Measurements from ENCODE around the gene SEC62.

SEC62 gene

DNA sequence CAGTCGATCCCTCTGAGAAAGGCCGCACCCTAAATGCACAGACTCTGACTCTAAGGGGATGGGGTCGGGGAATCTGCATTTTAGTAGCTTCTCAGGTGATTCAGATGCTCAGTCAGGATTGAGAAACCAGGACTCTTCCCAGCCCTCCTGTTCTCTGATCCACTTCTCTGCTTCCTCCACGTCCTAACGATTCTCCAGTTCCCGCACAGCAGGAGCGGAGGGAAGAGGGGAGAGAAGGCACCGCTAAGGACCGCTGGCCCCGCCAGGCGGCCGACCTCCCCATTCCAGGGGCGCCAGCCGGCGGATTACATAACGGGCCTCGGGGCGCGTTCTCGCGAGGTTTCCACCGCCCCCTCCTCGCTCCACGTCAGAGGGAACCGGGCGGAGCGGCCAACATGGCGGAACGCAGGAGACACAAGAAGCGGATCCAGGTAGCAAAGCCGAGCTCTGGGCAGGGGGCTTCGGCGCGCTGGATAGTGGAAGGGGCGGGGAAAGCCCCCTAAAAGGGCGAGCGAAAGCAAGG, at the start of gene SEC62:
Gene SEC62 (plus strand): TSS at position 380 of the 523 bp plus-strand sequence. CDS start 16 bp downstream, at position 396.
- peak; percentile 65 for DNase-seq

GRCh38 chr3:169923189-169923588, 43.4 kb upstream of the SEC62 start:
- DNase-seq, result peak; percentile 95

DNA sequence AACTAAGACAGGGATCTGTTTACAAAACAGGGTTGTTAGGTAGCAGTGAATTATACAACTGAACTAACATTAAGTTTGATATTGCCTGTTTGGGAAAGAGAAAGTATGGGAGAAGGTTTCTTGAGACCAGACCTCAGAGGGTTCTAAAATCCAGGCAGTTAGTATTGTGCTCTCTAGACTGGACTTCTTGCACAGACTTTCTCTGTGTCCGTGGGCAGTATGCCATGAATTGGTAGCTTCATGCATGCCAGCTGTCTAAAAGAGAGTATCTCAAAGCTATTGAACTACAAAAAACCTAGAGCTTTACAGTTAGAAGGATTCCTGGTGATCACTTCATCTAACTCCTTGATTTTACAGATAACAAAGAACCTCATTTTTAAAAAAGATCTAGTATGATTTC, 42.8 kb upstream of the SEC62 start:
- DNase-seq, result no peak

- no peak for DNase-seq
These were observed 36.6 kb upstream of the SEC62 start for GRCh38 chr3:169929830-169930519.

GRCh38 chr3:169930843-169931242, 35.8 kb upstream of the SEC62 start:
- no peak for DNase-seq

DNA sequence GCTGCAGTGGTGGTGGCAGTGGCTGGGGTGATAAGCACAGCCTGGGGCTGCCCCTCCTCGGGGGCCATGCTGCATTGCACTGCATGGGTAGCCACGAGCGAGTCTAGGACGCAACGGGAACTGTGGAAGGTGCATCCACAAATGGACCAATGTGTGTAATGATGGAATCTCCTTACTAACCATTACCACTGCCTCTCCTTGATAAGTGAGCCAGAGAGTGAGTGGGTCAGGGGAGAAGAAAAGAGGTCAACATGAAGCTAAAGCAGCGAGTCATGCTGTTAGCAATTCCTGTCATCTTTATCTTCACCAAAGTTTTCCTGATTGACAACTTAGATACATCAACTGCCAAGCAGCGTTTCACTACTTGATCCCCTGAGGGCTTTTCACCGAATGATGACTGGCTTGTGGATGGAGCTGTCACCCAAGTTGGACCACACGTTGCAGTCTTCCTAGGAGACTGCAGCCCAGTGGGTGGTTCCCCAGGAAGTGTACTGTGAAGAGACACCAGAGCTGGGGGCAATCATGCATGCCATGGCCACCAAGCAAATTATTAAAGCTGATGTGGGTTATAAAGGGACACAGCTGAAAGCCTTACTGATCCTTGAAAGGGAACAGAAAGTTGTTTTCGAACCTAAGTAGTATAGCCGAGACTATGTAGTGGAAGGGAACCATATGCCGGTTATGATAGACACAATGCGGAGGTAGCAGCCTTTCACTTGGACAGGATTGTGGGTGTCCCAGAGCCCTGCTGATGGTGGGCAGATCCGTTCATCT, 34.7 kb upstream of the SEC62 start:
- no peak for DNase-seq

- no peak for DNase-seq
These were observed 27.3 kb upstream of the SEC62 start for GRCh38 chr3:169939320-169939719.

DNA sequence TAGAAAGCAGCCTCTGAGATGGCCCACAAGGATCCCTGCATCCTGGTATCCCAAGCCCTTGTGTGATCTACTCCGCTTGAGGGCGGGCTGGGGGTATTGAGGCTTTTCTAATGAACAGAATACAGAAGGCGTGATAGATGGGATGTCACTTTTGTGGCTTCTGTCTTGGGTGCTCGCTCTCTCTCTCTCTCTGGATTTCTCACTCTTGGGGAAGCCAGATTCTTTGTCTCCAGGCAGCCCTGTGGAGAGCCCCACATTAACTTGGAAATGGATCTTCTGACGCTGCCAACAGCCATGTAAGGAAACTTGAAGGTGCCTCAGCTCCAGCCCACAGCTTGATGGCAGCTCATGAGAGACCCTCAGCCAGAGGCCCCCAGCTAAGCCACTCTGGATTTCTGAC, 26.9 kb upstream of the SEC62 start:
- DNase-seq, result no peak

DNA sequence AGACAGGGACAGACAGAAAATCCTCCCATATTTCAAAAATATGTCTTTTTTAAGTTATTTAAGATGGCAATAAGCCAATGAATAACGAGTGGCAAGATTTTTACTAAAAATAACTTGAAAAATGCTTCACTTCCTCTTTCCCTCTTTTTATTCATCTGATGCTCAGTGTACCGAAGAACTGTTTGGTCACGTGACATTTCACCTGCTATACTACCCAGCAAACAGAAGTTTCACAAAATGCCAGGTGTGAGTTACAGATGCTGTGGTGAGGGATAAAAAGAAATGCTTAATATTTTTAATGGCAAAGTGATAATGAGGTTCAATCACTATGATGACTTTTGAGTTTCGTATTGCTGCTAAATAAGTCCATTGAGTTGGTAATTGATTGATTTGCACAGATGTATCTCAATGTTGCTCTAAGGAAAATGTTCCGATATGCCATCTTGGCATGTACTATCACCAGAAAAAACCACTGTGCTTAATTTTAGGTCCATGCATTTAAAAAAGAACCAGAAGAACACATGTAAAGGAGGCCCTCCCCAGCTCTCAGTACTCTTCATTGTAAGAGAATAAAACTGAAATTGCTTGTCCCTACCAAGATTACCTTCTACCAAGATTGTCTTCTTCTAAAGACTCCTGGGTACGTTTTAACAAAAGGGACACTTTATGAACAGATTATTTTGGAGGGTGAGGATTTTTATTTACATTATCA, 26.0 kb upstream of the SEC62 start:
- no peak for DNase-seq

DNA sequence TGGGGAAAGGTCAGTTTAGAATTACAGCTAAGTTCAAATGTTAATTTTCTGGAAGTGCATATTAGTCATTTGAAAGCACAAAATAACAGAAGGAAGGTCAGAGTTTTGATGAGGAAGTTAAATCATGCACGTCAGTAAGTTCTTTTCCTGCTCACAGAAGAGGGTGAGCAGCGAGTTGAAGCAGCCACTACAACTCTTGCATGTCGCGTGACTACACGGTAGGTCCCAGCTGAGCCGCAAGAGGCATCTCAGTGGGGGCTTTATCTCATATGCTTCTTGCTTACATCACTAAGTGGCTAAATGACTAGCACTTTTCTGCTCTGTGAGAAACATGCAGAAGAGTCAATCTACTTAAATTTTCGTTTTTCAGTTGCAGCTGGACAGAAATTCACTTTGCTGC, 21.3 kb upstream of the SEC62 start:
- no peak for DNase-seq

GRCh38 chr3:169946336-169946735, 20.3 kb upstream of the SEC62 start:
- DNase-seq, result no peak

DNA sequence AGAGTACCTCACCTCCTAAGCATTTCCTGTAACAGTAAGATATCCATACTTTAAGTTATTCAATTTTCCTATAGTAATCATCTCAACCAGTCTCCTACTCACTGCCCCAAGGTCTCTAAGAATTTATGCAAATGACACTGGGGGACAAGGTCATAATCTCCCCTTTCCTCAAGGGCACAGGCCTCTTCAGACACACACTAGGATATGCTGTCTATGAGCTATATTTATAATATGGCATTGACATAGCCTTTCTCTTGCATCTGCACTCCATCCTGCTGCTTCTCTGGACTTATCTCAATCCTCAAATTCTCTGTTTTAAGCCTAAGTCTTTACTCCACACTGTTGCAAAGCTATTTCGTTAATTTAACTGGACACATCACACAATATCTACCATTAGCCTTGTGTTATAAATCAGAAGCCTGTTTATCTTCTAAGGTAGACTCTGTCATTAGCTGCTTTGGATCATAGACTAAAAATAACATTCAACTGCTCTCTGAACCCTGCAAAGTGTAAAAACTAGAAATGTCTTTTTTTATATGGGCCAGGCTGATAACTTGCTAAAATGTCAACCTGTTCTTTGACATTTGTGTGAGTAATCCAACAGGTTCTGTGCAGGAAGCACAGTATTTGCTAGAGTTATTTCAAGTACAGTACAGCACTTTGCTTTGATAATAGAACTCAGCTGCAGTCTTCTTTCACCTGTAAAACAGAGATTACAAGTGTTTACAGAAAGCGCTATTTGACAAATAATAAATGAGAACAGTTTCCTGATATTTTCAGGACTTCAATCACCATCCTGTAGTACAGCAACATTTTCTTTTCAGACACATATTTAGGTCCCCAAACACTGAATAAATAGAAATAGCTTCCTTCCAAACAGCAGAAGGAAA, 17.8 kb upstream of the SEC62 start:
- peak; percentile 61 for DNase-seq

- DNase-seq, result no peak
These were observed 14.6 kb upstream of the SEC62 start for GRCh38 chr3:169952045-169952444.

DNA sequence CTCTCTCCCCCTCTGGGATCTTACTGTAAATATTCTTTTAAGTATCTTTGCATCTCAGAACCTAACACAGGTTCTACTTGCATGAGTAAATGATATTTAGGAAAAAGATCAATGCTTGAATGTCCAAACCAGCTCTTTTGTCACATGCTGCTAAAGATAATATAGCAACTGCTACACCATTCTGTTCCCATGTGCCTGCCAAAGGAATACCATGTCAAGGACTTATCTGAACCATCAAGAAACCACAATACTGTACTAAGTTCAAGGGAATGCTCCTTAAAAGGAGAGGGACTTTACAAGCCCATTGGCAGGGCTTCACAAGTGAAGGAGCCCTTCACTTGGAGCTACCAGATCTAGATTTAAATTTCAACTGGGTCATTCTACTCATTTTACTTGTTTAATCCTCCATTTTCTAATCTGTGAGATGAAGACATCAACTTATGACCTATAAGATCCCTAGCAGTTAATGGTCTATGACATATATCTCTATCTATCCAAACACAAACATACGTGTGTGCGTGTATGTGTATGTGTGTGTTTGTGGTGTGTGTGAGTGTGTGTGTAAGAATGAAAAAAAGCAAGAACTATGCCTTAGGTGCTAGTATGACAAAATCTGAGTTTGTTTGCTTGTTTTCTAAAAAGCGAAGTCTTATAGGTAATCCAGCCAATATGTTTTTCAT, 13.0 kb upstream of the SEC62 start:
- no peak for DNase-seq

DNA sequence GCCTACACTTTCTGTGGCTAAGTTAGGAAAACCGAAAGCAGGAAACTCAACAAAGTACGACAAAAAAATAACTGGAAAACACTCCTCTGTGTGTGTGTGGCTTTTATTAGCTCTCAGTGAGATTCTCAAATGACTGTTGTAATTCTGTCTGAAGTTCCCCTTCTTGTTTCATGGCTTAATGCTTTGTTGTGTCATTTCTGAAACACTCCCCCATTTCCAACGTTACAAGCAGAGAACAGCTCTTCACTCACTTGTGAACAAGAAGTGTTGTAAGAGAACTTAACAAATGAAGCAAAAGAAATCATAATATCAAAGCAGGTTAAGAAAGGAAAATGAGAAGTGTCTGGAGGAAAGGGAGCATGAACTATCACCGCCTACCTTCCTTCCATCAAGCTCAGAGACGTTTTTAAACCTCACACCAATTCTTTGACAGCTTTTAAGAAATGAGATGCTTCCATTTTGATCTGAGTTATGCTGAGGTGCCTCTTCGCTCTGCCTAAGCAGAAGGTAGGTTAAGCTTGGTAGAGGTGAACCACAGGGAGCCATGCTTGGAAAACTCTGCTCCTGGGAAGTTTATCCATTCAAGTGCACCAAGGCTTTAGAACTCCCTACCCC, 12.4 kb upstream of the SEC62 start:
- DNase-seq, result no peak

- no peak for DNase-seq
These were observed 11.2 kb upstream of the SEC62 start for GRCh38 chr3:169955406-169955805.

DNA sequence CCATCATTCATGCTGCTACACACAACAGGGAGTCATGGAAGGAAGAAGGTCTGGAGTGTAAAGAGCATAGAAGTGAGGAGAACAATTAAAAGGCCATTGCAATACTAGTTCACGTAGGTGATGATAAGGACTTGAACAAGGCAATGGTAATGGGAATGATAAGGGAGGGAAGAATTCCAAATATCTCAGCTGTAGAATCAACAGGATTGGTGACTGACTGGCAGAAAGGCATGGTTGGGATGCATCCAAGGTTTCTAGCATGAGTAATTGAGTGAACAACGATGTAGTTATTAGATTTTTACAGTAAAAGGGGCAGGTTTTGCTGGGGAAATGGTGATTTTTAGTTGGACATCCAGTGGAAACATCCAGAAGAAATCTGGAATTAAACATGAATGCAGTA, 2.4 kb upstream of the SEC62 start:
- no peak for DNase-seq

DNA sequence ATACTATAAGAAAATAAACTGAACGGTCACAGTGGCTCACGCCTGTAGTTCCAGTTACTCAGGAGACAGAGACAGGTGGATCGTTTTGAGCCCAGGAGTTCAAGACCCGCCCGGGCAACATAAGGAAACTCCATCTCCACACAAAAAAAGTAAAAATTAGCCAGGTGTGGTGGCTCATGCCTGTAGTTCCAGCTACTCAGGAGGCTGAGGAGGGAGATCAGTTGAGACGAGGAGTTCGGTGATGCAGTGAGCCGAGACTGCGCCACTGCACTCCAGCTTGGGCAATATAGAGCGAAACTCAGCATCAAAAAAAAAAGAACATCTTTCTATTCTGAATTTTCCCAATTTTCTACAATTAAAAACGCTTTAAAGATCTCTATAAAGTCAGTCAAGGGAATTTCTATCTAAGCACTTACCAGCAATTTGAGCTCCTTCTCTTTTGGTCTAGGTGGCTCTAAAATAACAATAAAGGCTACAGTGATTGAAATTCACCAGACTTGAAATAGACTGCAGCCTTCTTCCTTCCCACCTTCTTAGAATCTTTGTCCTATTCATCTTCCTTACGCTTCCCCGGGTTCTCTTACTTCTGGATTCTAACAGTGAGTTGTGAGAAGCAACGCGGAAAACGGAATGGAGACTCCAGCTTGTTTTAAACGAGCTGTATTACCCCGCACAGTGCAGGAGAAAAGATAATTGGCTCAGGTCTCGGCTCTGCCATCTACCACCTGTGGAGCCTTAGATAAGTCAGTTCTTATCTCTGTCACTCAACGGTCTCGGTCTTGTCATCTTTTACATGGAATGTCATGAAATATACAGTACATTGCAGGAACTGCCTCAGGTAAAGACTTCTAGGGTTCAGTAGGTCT, 812 bp upstream of the SEC62 start:
- DNase-seq, result peak; percentile 53

DNA sequence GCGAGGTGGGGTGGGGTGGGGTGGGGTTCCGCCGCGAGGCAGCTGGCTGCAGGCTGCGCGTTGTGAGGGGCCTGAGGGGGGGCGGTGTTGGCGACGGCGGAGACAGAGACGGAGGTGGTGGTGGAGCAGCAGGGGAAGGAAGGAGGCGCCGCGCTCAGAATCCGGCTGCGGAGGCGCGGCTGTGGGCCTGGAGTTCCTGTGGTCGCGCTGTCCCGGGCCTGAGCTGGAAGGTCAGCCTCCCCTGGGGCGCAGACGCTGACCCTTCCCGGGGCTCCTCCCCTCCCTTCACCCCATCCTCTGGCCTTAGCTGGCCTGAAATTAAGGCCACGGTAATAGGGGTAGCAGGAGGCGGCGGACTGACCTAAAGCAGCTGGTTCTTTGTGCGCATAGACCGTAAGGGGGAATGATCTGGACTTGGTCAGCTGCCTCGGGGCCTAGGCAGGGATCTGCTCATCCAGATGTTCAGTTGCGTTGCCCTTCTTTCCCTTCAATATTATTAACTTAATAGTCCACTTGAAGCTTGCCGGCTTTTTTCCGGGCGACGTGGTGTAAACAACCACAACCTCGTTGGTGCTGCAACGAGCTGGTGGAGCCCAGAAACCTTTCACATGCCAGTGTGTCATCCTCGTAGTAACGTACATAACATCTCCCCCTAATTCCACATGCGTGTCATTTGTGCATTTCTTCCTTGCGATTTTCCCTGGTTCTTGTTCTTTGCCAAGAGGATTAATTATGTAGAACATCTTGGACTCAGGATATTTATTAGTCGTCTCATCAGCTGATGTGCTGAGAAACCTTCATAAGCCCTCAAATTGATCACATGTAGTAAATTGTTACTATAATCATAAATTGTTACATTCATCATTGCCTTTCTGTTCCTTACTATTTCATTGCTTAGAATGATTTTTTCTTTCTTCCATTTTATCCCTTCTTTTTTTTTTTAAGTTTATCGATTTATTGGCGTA, 626 bp downstream of the SEC62 start:
- peak; percentile 22 for DNase-seq
